ENCODE measurements around the gene ENTHD1.
"Not testable (repeated sequence)": the region's sequence is repeated elsewhere in the genome, so short reads cannot be mapped to it uniquely, and the experiment has no call there.

The ENTHD1 gene

DNA sequence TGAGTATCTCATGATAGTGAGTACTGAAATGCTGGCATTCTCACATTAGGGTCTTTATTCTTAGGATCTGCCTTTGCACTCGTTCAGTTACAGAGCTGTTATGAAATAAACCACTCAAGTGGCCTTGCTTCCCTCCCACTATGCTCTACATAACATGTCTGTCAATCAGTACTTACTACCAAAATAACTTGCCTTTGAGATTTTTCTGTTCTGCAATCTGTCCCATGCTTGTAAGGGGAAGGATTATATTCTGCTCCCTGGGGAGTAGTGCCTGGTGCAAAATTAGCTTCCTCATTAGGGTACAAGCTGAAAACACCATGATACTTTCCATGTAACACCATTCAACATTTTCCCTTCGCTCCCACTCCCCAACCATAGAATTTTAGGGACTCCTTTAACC lies 5.4 kb upstream of the ENTHD1 start:
- DNase-seq = no peak

DNA sequence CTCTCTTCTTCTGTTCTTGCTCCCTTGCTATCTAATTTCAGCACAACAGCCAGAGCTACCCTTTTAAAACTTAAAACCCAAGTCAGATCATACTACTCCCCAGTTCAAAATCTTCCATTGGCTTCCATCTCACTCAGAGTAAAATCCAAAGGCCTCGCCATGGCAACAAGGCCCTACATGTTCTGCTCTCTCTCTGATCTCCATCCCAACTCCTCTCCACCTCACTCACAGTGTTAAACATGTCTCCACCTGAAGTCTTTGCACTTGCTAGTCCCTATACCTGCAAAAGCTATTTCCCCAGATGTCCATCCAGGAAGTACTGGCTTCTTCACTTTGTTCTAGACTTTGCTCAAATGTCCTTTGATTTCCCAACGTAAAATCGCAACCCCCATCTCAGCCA lies 4.3 kb upstream of the ENTHD1 start:
- no peak for DNase-seq

DNA sequence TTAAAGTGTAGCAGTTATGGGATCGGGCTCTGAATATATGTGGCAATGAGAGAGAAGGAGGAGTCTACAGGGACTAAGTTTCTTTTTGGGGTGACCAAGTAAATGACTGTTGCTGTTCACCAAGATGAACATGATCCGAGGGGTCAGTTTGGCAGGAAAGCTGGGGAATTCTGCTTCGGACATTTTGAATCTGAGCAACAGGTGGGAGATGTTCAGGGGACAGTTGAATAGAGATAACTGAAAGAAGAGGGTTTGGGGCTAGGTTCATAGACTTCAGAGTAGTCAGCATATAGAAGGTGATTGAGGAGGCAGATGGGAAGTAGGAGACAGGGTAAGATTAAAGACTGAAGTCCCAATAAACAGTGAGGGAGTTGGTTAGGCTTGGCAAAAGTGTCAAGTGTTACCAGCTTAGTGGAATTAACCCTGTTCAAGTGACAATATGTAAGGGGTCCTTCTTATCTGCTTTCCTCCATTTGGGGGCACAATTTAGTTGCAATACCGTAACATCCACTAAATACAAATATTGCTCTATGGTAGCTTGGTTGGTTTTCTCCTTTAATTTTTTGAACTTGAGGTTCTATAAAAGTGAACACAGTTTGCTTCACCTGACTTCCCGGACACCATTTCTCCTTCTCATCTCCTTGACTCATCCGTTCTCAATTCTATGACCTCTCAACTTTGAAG lies 2.9 kb upstream of the ENTHD1 start:
- DNase-seq = no peak

DNA sequence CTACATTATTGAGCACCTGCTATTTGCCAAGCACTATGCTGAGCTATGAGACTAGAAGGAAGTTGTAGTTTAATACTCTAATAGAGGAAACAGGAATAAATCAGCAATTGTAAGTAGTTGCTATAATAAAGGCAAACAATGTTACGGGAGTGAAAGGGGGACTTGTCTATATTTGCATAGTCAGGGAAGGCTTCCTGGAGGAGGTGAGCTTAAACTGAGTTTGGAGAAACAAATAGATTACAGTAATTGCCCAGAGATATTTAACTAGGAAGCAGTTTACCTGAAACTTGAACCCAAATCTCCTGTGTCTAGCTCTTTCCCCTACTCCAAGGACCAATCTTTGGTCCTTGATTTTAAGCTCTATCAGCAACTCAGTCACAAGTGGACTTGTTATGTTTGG lies 2.1 kb upstream of the ENTHD1 start:
- no peak for DNase-seq

DNA sequence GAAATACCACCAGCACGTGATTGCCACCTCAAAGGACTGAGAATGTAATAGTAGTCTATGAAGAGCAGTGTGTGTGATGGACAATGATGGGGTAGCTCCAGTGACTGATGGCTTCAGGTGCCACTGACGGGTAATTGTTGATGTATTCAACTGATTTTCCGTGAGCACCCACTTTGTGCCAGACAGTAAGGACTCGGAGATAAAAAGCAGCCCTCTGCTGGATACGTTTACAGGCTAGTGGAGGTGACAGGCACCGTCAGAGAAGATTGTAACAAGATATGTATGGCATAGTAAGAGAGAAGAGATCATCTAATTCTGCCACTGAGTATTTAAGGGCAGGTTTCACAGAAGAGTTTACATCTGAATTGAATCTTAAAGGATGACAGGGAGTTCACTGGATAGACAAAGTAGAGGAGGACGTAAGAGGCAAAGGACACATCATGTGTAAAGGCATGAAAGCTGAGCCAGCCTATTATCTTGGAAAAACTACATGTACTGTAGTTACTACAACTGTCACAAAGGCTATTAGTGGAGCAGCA lies 1.1 kb upstream of the ENTHD1 start:
- DNase-seq = no peak

DNA sequence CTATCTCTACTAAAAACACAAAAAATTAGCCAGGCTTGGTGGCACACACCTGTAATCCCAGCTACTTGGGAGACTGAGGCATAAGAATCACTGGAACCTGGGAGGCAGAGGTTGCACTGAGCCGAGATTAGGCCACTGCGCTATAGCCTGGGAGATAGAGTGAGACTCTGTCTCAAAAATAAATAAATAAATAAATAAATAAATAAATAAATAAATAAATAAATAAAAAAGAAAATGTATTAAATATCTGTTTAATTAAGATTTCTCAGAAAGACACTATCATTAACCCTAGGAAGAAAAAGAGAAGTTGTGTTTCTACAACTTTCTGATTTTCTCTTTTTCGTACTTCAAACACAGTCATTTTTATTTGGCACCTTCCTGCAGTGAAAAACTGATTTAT lies 3.6 kb downstream of the ENTHD1 start:
- DNase-seq = not testable (repeated sequence)

DNA sequence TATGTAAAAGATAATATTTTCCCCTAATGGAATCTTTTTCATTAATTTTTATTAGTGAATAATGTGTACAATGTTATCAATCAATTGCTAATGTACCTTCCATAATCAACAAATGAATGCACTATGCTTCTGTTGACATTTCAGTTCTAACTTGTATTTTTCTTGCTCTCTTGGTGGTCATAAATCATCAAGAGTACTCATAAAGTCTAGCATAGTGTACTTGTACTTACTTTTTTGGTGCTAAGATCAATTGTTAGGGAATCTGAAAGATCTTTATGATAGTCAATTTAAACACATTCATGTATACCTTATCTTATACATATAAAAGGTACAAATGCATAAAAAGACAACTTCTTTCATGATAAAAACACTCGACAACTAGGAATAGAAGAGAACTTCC lies 10.5 kb downstream of the ENTHD1 start:
- DNase-seq = no peak

DNA sequence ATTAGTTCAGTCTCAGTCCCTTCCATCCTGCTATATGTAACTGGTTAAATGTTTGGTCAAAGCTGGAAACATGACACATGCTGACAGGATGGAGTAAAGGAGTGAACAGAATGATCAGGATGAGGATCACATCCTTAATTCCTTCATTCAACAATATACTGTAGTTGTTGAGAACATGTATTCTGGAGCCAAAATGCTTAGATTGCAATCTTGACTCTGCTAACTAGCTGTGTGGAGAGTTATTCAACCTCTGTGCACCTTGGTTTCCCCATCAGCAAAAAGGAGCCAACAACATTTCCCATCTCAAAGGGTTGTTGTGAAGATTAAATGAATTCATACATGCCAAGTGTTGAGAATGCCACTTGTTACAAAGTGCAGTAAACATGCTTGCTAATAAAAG lies 12.8 kb downstream of the ENTHD1 start:
- DNase-seq = no peak

DNA sequence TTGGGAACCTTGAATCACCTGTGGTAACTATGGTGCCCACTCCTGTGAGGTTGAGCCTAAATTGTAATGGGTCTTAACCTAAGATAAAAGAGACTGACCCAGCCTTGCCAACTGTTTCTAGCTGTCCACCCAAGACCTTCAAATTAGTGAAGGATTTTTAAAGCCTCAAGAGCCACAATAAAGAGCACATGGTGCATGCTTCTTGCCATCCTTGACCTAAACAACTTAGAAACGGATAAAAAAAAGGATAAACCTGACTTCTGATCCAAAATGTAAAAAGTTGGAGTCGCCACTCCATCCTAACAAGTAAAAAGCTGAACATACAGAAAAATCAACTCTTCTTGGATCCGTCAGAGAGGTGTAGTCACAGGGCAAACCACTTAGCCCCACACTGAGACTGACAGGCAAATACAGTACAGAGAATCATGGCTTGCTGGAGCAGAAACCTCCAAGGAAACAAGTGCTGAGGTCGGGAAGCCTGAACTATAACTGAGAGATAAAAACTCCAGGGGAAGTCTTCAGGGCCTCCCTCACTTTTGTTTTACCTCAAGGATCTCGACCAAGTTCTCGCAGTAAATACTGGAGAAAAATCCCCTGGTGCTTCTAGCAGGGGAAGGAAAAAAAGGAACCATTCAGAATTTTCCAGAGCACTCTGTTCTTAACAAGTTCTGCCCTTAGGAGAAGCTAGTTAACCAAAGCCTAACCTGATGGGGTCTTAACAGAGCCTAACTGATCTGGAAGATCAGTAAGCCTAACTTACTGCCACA lies 16.3 kb downstream of the ENTHD1 start:
- DNase-seq = no peak

DNA sequence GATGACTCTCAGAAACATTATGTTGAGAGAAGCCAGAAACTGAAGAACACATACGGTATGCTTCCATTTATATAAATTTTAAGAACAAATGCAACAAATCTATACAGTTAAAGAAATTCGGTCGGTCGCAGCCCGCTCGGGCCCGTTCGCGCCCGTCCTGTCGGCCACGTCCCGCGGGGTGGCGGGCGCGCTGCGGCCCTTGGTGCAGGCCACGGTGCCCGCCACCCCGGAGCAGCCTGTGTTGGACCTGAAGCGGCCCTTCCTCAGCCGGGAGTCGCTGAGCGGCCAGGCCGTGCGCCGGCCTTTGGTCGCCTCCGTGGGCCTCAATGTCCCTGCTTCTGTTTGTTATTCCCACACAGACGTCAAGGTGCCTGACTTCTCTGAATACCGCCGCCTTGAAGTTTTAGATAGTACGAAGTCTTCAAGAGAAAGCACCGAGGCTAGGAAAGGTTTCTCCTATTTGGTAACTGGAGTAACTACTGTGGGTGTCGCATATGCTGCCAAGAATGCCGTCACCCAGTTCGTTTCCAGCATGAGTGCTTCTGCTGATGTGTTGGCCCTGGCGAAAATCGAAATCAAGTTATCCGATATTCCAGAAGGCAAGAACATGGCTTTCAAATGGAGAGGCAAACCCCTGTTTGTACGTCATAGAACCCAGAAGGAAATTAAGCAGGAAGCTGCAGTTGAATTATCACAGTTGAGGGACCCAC lies 18.2 kb downstream of the ENTHD1 start:
- not testable (repeated sequence) for DNase-seq

DNA sequence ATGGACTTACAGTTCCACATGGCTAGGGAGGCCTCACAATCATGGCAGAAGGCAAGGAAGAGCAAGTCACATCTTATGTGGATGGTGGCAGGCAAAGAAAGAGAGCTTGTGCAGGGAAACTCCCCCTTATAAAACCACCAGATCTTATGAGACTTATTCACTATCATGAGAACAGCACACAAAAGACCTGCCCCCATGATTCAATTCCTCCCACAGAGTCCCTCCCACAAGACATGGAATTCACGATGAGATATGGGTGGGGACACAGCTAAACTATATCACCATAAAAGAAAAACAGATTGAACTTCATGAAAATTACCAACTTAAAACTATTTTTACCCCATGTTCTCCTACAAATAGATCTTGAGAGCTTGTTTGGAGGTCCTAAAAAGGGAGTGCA lies 19.6 kb downstream of the ENTHD1 start:
- DNase-seq = no peak

DNA sequence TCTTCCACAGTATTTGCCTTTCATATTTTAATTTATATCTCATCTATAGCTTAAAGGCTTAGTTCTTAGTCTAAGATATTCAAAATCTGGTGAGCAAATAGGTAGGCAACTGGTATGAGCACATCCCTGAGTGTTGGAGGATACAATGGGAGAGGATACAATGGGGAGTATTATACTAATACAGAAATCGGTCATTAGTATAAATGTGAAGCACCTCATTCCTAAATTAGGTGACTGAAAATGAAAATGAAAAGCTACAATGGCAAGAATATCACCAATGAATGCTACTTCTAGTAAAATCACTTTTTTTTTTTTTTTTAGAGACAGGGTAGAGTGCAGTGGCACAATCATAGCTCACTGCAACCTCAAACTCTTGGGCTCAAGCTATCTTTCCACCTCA lies 21.0 kb downstream of the ENTHD1 start:
- DNase-seq = no peak

DNA sequence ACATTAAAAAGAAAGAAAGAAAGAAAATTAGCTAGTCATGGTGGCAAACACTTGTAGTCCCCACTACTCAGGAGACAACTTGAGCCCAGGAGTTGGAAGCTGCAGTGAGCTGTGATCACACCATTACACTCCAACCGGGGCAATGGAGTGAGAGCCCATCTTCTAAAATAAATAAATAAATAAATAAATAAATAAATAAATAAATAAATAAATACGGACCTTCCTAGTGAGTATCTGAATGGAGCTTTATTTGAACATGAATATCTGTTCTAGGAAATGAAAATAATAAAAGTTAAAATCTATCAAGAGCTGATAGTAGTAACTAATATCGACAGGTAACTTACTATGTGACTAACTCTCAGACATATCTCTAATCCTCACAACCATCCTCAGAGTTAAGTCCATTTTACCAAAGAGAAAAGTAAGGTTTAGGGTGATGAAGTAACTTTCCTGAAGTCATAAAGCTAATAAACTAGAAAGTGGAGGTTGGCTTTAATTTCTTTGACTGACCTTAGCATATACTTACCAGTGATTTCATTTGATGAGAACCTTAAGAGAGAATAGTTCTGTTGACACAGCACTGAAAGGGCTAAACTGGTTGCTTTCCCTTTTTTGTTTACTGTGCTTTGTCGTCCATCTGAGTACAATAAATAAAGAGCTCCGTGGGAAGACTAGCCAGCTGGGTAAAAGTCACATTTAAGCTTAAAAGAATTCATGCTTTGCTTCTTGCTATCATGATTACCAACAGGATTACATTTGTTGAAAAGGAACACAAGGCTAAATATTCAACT lies 22.4 kb downstream of the ENTHD1 start:
- DNase-seq = no peak

DNA sequence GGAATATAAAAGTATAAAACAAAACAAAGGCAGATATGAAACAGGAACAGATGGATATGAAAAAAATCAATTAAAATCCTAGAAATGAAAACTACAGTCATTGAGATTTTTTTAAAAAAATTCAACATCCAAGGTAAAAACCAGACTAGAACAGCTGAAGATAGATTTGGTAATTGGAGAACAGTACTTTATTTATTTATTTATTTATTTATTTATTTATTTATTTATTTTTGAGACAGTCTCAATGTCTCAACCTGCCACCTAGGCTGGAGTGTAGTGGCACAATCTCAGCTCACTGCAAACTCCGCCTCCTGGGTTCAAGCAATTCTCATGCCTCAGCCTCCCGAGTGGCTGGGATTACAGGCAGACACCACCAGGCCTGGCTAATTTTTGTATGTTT lies 23.8 kb downstream of the ENTHD1 start:
- DNase-seq = not testable (repeated sequence)

DNA sequence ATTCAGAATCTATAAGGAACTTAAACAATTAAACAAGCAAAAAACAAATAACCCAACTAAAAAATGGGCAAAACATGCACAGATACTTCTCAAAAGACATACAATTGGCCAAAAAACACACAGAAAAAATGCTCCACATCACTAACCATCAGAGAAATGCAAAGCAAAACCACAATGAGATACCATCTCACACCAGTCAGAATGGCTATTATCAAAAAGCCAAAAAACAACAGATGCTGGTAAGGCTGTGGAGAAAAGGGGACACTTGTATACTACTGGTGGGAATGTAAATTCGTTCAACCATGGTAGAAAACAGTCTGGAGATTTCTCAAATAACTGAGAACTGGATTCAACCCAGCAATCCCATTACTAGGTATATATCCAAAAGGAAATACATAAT lies 24.8 kb downstream of the ENTHD1 start:
- no peak for DNase-seq

DNA sequence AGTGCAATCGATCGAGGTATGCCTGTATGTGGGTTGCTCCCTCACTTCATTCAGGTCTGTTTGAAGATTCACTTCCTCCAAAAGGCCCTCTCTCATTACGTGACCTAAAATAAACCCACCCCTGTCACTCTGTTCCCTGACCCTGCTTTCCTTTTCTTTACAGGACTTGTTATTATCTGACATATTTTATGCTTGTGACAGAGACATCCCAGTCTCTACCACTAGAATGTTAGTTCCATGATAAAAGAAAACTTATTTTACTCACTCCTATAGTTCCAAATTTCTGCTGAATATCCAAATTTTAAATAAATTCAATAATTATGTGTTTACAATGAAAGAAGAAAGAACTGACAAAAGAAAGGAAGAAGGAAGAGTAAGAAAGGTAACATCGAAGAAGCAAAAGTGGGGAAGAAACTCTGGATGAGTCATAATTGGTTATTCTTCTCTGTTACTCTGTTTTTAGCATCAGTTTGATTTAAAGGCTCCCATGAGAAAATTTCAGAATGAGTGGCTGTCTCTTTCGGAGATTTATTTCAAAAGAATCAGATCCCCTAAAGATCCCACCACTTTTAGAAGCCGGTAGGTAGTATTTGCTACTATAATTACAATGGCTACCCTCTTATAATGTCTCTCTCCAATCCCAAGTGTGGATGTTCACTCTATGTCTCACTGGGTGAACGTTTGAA lies 33.5 kb downstream of the ENTHD1 start:
- DNase-seq = no peak

DNA sequence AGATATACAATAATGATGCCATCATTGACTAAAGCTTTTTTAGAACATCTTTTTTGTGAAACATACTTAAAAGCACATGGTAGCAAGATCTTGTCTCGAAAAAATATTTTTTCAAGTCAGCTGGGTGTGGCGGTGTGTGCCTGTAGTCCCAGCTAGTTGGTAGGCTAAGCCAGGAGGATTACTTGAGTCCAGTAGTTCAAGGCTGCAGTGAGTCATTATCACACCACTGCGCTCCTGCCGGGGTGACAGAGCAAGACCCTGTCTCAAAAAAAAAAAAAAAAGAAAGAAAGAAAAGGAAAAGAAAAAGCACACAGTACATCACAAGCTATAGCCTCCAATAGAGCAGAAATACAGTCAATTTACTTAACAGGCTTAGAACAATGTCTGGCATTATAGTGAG lies 37.0 kb downstream of the ENTHD1 start:
- DNase-seq = no peak

DNA sequence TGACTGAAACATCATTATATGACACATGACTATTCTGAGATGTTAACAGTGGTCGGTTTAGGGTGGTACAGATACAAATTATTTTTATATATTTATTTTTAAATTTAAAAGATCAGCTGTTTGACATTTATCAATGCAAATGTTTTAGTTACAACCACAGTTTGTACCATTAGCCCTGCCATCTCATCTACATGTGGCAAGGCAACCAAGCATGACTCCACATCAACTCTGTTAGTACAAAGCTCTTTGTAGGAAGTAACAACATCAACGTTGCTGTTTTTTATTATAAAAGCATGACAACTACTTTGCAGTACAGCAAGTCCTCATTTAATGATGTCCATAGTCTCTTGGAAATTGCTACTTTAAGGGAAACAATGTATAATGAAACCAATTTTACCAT lies 40.8 kb downstream of the ENTHD1 start:
- DNase-seq = no peak

DNA sequence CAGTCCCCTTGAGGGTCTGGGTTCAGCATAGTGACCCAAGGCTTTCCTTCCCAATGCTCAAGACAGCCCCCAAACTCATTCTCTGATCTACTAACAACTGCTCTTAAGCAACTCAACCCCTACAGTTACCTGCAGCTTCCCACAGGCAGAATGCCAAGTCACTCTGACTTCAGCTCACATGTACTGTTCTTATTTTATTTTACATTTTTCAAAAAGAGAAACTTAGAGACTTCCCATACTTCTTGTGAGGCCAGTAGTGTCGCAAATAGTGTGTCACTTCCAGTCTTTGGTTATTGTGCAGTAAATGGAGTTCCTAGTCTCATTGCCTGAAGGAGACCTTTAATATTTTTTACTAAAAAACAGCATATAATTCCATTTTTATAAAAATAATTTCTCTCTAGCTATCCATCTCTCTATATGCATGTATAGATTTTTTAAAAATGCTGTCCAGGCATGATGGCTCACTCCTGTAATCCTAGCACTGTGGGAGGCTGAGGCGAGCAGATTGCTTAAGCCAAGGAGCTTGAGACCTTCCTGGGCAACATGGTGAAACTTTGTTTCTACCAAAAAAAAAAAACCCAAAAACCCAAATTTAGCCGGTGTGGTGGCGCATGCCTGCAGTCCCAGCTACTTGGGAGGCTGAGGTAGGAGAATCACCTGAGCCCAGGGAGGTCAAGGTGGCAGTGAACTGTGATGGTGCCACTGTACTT lies 41.8 kb downstream of the ENTHD1 start:
- no peak for DNase-seq

DNA sequence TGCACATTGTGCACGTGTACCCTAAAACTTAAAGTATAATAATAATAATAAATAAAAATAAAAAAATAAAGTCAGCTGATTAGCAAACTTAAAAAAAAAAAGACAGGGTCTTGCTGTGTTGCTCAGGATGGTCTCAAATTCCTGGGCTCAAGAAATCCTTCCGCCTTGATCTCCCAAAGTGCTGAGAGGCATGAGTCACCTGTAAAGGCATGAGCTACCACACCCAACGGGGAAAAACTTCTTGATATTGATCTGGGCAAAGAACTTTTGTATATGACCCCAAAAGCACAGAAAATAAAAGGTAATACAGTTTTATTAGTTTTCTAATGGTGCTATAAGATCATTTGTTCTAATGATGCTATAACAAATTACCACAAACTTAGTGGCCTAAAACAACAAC lies 46.1 kb downstream of the ENTHD1 start:
- DNase-seq = no peak

DNA sequence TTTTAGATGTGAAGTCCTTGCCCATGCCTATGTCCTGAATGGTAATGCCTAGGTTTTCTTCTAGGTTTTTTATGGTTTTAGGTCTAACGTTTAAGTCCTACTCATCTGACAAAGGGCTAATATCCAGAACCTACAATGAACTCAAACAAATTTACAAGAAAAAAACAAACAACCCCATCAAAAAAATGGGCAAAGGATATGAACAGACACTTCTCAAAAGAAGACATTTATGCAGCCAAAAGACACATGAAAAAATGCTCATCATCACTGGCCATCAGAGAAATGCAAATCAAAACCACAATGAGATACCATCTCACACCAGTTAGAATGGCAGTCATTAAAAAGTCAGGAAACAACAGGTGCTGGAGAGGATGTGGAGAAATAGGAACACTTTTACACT lies 47.0 kb downstream of the ENTHD1 start:
- not testable (repeated sequence) for DNase-seq

Measured in fibroblast of skin of scalp (primary cell).